Neural crest cell (in vitro differentiated cells): ENCODE data around the gene ZNF282. TPM values are rescaled to one million over a fixed set of nuclear protein-coding genes. Genes with fewer than 3 reads are reported as not detected.

Experiments
- DNase-seq: peaks from one replicate; pipeline ENCODE4 v3.0.0; 2021; ENCODE audit warnings: low read depth, mixed read lengths, low spot score
- H3K27ac Mint-ChIP-seq: one replicate; pipeline ENCODE4 v1.8.0; 2021; ENCODE audit warnings: mild to moderate bottlenecking, mixed read lengths; ENCODE audit not compliant: unreplicated experiment
- H3K27me3 Mint-ChIP-seq: 2 replicates; pipeline ENCODE4 v1.8.0; 2021; ENCODE audit warnings: low read depth, mild to moderate bottlenecking, mixed read lengths
- H3K36me3 Mint-ChIP-seq: 2 replicates; pipeline ENCODE4 v1.8.0; 2021; ENCODE audit warnings: low read depth, mild to moderate bottlenecking, mixed read lengths
- H3K4me1 Mint-ChIP-seq: 2 replicates; pipeline ENCODE4 v1.8.0; 2021; ENCODE audit warnings: mixed read lengths
- H3K4me3 Mint-ChIP-seq: one replicate; pipeline ENCODE4 v1.8.0; 2021; ENCODE audit warnings: mild to moderate bottlenecking, mixed read lengths
- H3K9me3 Mint-ChIP-seq: 2 replicates; pipeline ENCODE4 v1.8.0; 2021; ENCODE audit warnings: mixed read lengths
- CTCF ChIP-seq: fragments of 200-600 bp; sonication (generic); conservative IDR thresholded peaks from 2 replicates; pipeline ENCODE4 v1.5.0; 2021; ENCODE audit warnings: antibody characterized with exemption, mild to moderate bottlenecking
- total RNA-seq: library from RNA; stranded (reverse); gene quantifications from 2 replicates; pipeline ENCODE4 v1.2.1, GENCODE V29; 2021

ZNF282 gene
- total RNA-seq, 1 donor from 2014 or later, result 31.8 TPM

- Mint-ChIP-seq H3K36me3 (peaks cover 2% of the 10 kb centered on the region), H3K27me3 (no peaks in the 10 kb centered on the region), H3K4me3 (no peak overlapping the region), H3K4me1 (no peaks in the 10 kb centered on the region), H3K9me3 (no peaks in the 10 kb centered on the region), H3K27ac (no peak overlapping the region)
- DNase-seq, result no peak
- no peak for TF ChIP-seq CTCF
Measured at GRCh38 chr7:149254181-149254858, 59.0 kb downstream of the ZNF282 start.

GRCh38 chr7:149255174-149255573 lies 59.8 kb downstream of the ZNF282 start:
- Mint-ChIP-seq H3K27me3 (no peaks in the 10 kb centered on the region), H3K36me3 (peaks cover 2% of the 10 kb centered on the region), H3K9me3 (no peaks in the 10 kb centered on the region), H3K27ac (no peak overlapping the region), H3K4me1 (no peaks in the 10 kb centered on the region), H3K4me3 (no peak overlapping the region)
- TF ChIP-seq CTCF, result no peak
- no peak for DNase-seq

GRCh38 chr7:149256568-149256967 lies 61.2 kb downstream of the ZNF282 start:
- Mint-ChIP-seq H3K4me3 (no peak overlapping the region), H3K4me1 (peaks cover 5% of the 10 kb centered on the region), H3K36me3 (peaks cover 2% of the 10 kb centered on the region), H3K27me3 (no peaks in the 10 kb centered on the region), H3K27ac (no peak overlapping the region), H3K9me3 (no peaks in the 10 kb centered on the region)
- no peak for TF ChIP-seq CTCF
- no peak for DNase-seq

DNA sequence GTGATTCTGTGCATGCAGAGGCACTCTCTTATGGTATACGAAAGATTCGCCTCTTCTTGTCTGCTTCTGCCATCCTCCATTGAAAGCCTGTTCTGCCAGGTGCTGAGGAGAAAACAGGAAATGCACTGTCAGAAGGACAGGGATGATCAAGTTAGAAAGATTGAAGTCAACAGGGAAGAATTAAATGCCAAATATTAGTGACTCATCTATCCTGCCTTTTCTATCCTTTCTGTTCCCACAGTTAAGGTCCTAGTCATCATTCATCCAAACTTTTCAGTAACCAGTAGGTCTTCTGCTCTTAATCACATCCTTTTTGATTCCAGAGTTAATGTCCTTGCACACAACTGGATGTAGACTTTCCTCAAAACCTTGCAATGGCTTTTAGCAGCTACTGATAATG lies 61.8 kb downstream of the ZNF282 start:
- no peak for TF ChIP-seq CTCF
- no peak overlapping the region for H3K4me3 Mint-ChIP-seq
- no peaks in the 10 kb centered on the region for H3K36me3 Mint-ChIP-seq
- no peak for DNase-seq
- H3K9me3 Mint-ChIP-seq, result no peaks in the 10 kb centered on the region
- peaks cover 6% of the 10 kb centered on the region for H3K4me1 Mint-ChIP-seq
- no peak overlapping the region for H3K27ac Mint-ChIP-seq
- H3K27me3 Mint-ChIP-seq, result no peaks in the 10 kb centered on the region

DNA sequence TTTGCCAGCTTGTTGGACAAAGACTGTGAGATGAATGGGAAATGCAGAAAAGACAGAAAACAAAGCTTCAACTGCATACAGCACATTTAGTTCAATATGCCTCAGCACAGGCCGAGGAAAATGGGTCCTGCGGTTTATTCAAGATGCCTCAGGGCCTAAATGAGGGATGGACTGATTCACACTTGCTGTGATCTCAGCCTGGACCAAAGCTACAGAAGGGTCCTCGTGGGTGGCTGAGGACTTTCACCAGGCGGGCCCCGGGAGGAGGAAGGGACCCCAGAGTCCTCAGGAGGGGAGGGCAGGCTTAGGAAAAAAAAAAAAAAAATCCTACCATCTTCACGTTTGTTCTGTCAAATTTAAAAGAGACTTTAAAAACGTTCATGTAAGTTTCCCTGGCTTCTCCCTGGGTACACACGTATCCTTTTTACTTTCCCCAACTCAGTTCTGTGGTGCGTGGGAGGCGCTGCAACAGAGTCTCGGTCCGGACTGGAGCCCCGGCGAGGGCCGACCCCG lies 66.0 kb downstream of the ZNF282 start:
- Mint-ChIP-seq H3K4me3 (peak overlapping the region; percentile 83), H3K27ac (no peak overlapping the region), H3K27me3 (no peaks in the 10 kb centered on the region), H3K36me3 (no peaks in the 10 kb centered on the region), H3K9me3 (no peaks in the 10 kb centered on the region), H3K4me1 (peaks cover 15% of the 10 kb centered on the region)
- DNase-seq, result no peak
- TF ChIP-seq CTCF, result no peak
